Progenitor cell of endocrine pancreas (in vitro differentiated cells): ENCODE measurements around the gene LAMA5. TPM values are rescaled to one million over a fixed set of nuclear protein-coding genes. Genes with fewer than 3 reads are reported as not detected.

Experiments used
- DNase-seq: peaks from one replicate; pipeline ENCODE4 v3.0.0; 2021; ENCODE audit warnings: low spot score; ENCODE audit not compliant: unreplicated experiment
- H3K27ac Mint-ChIP-seq: 2 replicates; pipeline ENCODE4 v1.8.0; 2021; ENCODE audit warnings: mild to moderate bottlenecking, moderate library complexity, mixed read lengths
- H3K27me3 Mint-ChIP-seq: 2 replicates; pipeline ENCODE4 v1.8.0; 2021; ENCODE audit warnings: mixed read lengths
- H3K36me3 Mint-ChIP-seq: 2 replicates; pipeline ENCODE4 v1.8.0; 2022; ENCODE audit warnings: mixed read lengths; ENCODE audit not compliant: insufficient read depth
- H3K4me1 Mint-ChIP-seq: 2 replicates; pipeline ENCODE4 v1.8.0; 2021; ENCODE audit warnings: low read depth, mixed read lengths
- H3K4me3 Mint-ChIP-seq: 2 replicates; pipeline ENCODE4 v1.8.0; 2021; ENCODE audit warnings: low read depth, mild to moderate bottlenecking, moderate library complexity, mixed read lengths
- H3K9me3 Mint-ChIP-seq: 2 replicates; pipeline ENCODE4 v1.8.0; 2021; ENCODE audit warnings: low read depth, mixed read lengths
- total RNA-seq: library from RNA; stranded (reverse); gene quantifications from 2 replicates; pipeline ENCODE4 v1.2.1, GENCODE V29; 2021
- TF ChIP-seq, protein P1 (sequence below): fragments of 200-600 bp; sonication (generic); IDR thresholded peaks from one replicate; pipeline ENCODE4 v1.5.0; 2021; ENCODE audit warnings: antibody characterized with exemption, mild to moderate bottlenecking; ENCODE audit not compliant: unreplicated experiment

Gene LAMA5
- total RNA-seq, 1 donor from 2014 or later, result 252 TPM

GRCh38 chr20:62303340-62304226 is 63.5 kb downstream of the LAMA5 start:
- peaks cover 1% of the 10 kb centered on the region for H3K36me3 Mint-ChIP-seq

DNA sequence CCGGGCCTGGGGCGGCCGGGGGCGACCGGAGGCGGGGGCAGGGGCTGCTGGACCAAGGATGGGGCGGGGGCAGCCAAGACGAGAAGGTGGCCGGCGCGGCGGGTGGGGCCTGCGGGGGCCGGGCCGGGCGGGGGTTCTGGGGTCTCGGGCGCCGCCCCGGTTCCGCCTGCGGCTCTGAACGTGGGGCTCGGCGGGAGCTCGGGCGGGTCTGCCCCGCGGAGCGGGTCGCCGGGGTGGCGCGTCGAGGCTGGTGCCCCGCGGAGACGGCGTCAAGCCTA is 64.1 kb downstream of the LAMA5 start:
- Mint-ChIP-seq H3K36me3 (peaks cover 1% of the 10 kb centered on the region), H3K27ac (no peak overlapping the region)

More at GRCh38 chr20:62303340-62304226, 63.5 kb downstream of the LAMA5 start:
- H3K4me3 Mint-ChIP-seq, result peak overlapping the region; percentile 85
- TF ChIP-seq, protein P1, sequence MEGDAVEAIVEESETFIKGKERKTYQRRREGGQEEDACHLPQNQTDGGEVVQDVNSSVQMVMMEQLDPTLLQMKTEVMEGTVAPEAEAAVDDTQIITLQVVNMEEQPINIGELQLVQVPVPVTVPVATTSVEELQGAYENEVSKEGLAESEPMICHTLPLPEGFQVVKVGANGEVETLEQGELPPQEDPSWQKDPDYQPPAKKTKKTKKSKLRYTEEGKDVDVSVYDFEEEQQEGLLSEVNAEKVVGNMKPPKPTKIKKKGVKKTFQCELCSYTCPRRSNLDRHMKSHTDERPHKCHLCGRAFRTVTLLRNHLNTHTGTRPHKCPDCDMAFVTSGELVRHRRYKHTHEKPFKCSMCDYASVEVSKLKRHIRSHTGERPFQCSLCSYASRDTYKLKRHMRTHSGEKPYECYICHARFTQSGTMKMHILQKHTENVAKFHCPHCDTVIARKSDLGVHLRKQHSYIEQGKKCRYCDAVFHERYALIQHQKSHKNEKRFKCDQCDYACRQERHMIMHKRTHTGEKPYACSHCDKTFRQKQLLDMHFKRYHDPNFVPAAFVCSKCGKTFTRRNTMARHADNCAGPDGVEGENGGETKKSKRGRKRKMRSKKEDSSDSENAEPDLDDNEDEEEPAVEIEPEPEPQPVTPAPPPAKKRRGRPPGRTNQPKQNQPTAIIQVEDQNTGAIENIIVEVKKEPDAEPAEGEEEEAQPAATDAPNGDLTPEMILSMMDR, result no peak
- H3K27ac Mint-ChIP-seq, result peak overlapping the region; percentile 96
- DNase-seq, result peak; percentile 30
- peaks cover 15% of the 10 kb centered on the region for H3K4me1 Mint-ChIP-seq
- H3K9me3 Mint-ChIP-seq, result no peaks in the 10 kb centered on the region
- H3K27me3 Mint-ChIP-seq, result no peaks in the 10 kb centered on the region

DNA sequence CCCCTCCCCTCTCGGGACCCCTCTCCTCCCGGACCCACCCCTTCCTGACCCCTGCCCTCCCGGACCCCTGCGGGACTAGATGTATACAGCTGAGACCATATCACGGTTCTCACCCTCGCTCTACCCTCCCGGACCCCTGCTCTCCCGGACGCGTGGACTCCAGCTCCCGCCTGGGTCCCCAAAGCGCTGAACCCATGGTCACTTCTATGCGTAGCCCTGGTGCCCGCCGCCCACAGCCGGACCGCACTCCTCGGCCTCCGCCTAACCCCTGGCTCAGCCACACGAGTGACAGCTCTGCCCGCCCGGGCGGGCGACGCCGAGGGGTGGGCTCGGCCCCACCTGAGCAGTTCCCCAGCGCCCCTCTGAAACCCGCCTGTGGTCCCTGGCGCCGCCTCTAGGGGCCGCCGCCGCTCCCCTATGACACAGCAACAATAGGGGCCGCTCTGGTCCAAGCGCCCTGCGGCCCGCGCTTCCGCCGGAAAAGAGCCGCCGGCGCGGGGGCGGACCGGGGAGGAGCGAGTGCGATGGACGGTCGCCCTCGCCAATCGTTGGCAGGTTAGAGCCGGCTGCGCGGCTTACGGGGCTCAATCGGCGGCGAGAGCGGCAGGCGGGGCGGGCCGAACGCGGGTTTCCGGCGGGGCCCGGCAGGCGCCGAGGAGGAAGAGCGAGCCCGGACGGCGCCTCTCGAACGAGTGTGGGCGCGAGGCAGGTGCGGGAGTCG is 64.6 kb downstream of the LAMA5 start, which contains the start of gene ADRM1:
TSS of gene ADRM1 (plus strand) at position 657 of the 721 bp plus-strand sequence. CDS start 572 bp downstream, outside the sequence.
- Mint-ChIP-seq H3K27ac (peak within 1 kb of the TSS; percentile 97), H3K36me3 (peaks cover 1% of the 10 kb centered on the region), H3K4me1 (peaks cover 15% of the 10 kb centered on the region), H3K9me3 (no peaks in the 10 kb centered on the region), H3K27me3 (no peaks in the 10 kb centered on the region), H3K4me3 (peak within 1 kb of the TSS; percentile 85)
- TF ChIP-seq, protein P1, result peak; percentile 81
- peak; percentile 98 for DNase-seq

More for the DNA sequence above, 64.1 kb downstream of the LAMA5 start:
- TF ChIP-seq, protein P1, result no peak
- Mint-ChIP-seq H3K4me3 (peak overlapping the region; percentile 85), H3K27me3 (no peaks in the 10 kb centered on the region), H3K4me1 (peaks cover 15% of the 10 kb centered on the region), H3K9me3 (no peaks in the 10 kb centered on the region)
- no peak for DNase-seq

- Mint-ChIP-seq H3K4me3 (peak overlapping the region; percentile 78), H3K4me1 (peaks cover 15% of the 10 kb centered on the region), H3K9me3 (no peaks in the 10 kb centered on the region), H3K27me3 (no peaks in the 10 kb centered on the region), H3K36me3 (peaks cover 1% of the 10 kb centered on the region), H3K27ac (peak overlapping the region; percentile 97)
- peak; percentile 73 for DNase-seq
- TF ChIP-seq, protein P1, result peak; percentile 88
These were observed 65.3 kb downstream of the LAMA5 start for GRCh38 chr20:62301773-62302340.

DNA sequence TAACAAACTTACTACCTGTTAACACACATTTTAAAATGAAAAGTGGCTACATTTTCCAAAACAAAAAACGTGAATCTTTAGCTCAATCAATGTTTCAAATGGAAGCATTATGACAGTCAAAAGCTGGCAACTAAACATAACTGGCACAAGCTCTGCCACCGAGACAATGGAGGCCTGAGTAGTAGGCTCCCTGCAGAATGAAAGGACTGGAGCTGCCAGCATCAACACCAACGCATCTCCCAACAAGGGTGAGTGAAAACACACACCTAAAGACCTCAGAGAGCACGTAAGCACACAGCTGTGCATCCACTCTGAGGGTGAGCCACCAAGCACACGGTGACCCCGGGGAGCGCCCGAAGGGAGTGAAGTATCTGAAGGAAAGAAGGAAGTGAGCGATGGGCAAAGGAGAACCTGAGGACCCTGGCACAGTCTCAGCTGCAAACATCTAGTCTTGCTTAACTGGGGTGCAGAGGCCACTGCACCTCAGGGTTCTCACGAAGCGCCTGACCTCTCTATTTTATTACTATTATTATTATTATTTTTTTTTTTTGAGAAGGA is 65.9 kb downstream of the LAMA5 start:
- Mint-ChIP-seq H3K9me3 (no peaks in the 10 kb centered on the region), H3K27me3 (no peaks in the 10 kb centered on the region), H3K36me3 (peaks cover 1% of the 10 kb centered on the region), H3K27ac (peak overlapping the region; percentile 85), H3K4me3 (peak overlapping the region; percentile 49), H3K4me1 (peaks cover 15% of the 10 kb centered on the region)
- DNase-seq, result no peak
- TF ChIP-seq, protein P1, result no peak
